Right lobe of liver (tissue), 6 donors: ENCODE results near the gene CDH6. TPM values are rescaled to one million over a fixed set of nuclear protein-coding genes. Genes with fewer than 3 reads are reported as not detected.

Experiments used
- ATAC-seq, 4 donors: fragments of 200-7000 bp; cut with Tn5 transposase; one replicate each; pipeline ENCODE4 v1.9.1; 2020; ENCODE audit warnings: mild to moderate bottlenecking in 4 of 4, moderate library complexity in 4 of 4
- DNase-seq, 3 donors: peaks; one replicate each; pipeline ENCODE4 v3.0.0-alpha.2; 2020
- H3K27ac ChIP-seq, 3 donors: fragments of 200-600 bp; one replicate each; pipeline ENCODE4 v1.8.0; 2022
- H3K27me3 ChIP-seq, 2 donors: fragments of 200-600 bp; one replicate each; pipeline ENCODE4 v1.8.0; 2022
- H3K36me3 ChIP-seq, 4 donors: fragments of 200-600 bp; sonication (generic) in 1 of 4; one replicate each; pipeline versions ENCODE4 v1.5.1 to v1.8.0; 2017 to 2022; ENCODE audit warnings: control low read depth in 1 of 4
- H3K4me1 ChIP-seq, 4 donors: fragments of 200-600 bp; sonication (generic) in 1 of 4; one replicate each; pipeline versions ENCODE4 v1.5.1 to v1.8.0; 2017 to 2022; ENCODE audit warnings: control low read depth in 1 of 4
- H3K4me3 ChIP-seq, 3 donors: fragments of 200-600 bp; one replicate each; pipeline ENCODE4 v1.8.0; 2022
- H3K9me3 ChIP-seq, 4 donors: fragments of 200-600 bp; sonication (generic) in 1 of 4; one replicate each; pipeline versions ENCODE4 v1.5.1 to v1.8.0; 2017 to 2022; ENCODE audit warnings: control low read depth in 1 of 4
- CTCF ChIP-seq, 4 donors: fragments of 200-600 bp in 3 of 4; fragments of 450-650 bp in 1 of 4; IDR thresholded peaks; one replicate each; pipeline versions ENCODE4 v1.5.1 to v1.8.0; 2016 to 2022; ENCODE audit warnings: antibody characterized with exemption in 4 of 4, mild to moderate bottlenecking in 2 of 4
- POLR2A ChIP-seq: fragments of 450-650 bp; IDR thresholded peaks from one replicate; pipeline ENCODE4 v1.6.1; 2017; ENCODE audit warnings: antibody characterized with exemption, mild to moderate bottlenecking
- WGBS: methylation state at CpG from one replicate; pipeline ENCODE4 v1.1.6; 2018; ENCODE audit warnings: low coverage, low lambda C conversion rate; ENCODE audit not compliant: insufficient coverage; ENCODE audit errors: missing lambda C conversion rate; 5-methylcytosine and 5-hydroxymethylcytosine counted together
- intact Hi-C, 2 donors: fragments of 100-400 bp; cut with DNase I; formaldehyde crosslinking; loops; one replicate each; pipeline versions ENCODE4 v1.11.2 to v1.14.1; 2022
- total RNA-seq, 6 experiments: library from RNA; depleted of rRNA in 2 of 6; stranded (reverse); fragments of >200 nt in 2 of 6; fragmentation: NEBNext Ultra II Directional in 3 of 6; extraction: Animal tissue kit (Norgen Biotek cat#: 25700) in 3 of 6; gene quantifications; one replicate each; pipeline versions ENCODE4 v1.1.0 to v1.2.4, GENCODE V29; 2016 to 2023
- donor health status: DM: no; HTN: yes; CAD: no.
- donor health status: DM: no; HTN: no; CAD: no.
- donor health status: DM: no; HTN: no; CAD: no.
- donor health status: DM: no; HTN: yes; CAD: no.
- donor health status: DM: no; HTN: yes; CAD: no.

The CDH6 gene
- total RNA-seq, 6 experiments from 2014 or later, result 0.49 to 1.8 (median 0.74) TPM

- intact Hi-C loops, result no loop called here
- no peak for TF ChIP-seq POLR2A
- no peak for TF ChIP-seq CTCF (IDR thresholded peaks at IDR 0.05)
- WGBS, result 45% methylated on average over 5 of the region's 5 CpGs
Measured at GRCh38 chr5:31237174-31237573, 43.7 kb downstream of the CDH6 start.

GRCh38 chr5:31238497-31238896 is 45.0 kb downstream of the CDH6 start:
- Histone ChIP-seq H3K27ac (no peak overlapping the region), H3K36me3 (no peaks in the 10 kb centered on the region), H3K4me3 (no peak overlapping the region), H3K4me1 (no peaks in the 10 kb centered on the region), H3K27me3 (no peaks in the 10 kb centered on the region), H3K9me3 (no peaks in the 10 kb centered on the region)
- WGBS, result 48% methylated on average over 2 of the region's 2 CpGs
- ATAC-seq (no peak), DNase-seq (no peak)
- TF ChIP-seq POLR2A (no peak), CTCF (IDR thresholded peaks at IDR 0.05) (no peak)
- intact Hi-C loops, result no loop called here

More at GRCh38 chr5:31237174-31237573, 43.7 kb downstream of the CDH6 start:
- no peaks in the 10 kb centered on the region for H3K36me3 ChIP-seq
- H3K4me1 ChIP-seq, result no peaks in the 10 kb centered on the region
- ATAC-seq, result no peak
- no peaks in the 10 kb centered on the region for H3K9me3 ChIP-seq
- no peak overlapping the region for H3K27ac ChIP-seq
- no peaks in the 10 kb centered on the region for H3K27me3 ChIP-seq
- H3K4me3 ChIP-seq, result no peak overlapping the region
- no peak for DNase-seq

- Histone ChIP-seq H3K4me1 (no peaks in the 10 kb centered on the region), H3K27ac (no peak overlapping the region), H3K4me3 (no peak overlapping the region), H3K36me3 (no peaks in the 10 kb centered on the region), H3K27me3 (no peaks in the 10 kb centered on the region), H3K9me3 (no peaks in the 10 kb centered on the region)
- DNase-seq, result no peak
- ATAC-seq, result no peak
- intact Hi-C loops, result no loop called here
- TF ChIP-seq CTCF (IDR thresholded peaks at IDR 0.05) (no peak), POLR2A (no peak)
- WGBS, result no CpG with 5 or more reads among the region's 1 CpG
Measured at GRCh38 chr5:31244921-31245320, 51.4 kb downstream of the CDH6 start.

GRCh38 chr5:31247381-31247780 is 53.9 kb downstream of the CDH6 start:
- Histone ChIP-seq H3K4me1 (no peaks in the 10 kb centered on the region), H3K4me3 (no peak overlapping the region), H3K27me3 (no peaks in the 10 kb centered on the region), H3K9me3 (no peaks in the 10 kb centered on the region), H3K27ac (no peak overlapping the region), H3K36me3 (no peaks in the 10 kb centered on the region)
- TF ChIP-seq POLR2A, result no peak
- TF ChIP-seq CTCF (IDR thresholded peaks at IDR 0.05), result no peak
- intact Hi-C loops, result no loop called here
- DNase-seq (no peak), ATAC-seq (no peak)

GRCh38 chr5:31250201-31250600 is 56.7 kb downstream of the CDH6 start:
- no peaks in the 10 kb centered on the region for H3K9me3 ChIP-seq
- TF ChIP-seq POLR2A, result no peak
- TF ChIP-seq CTCF (IDR thresholded peaks at IDR 0.05), result no peak
- no peak for ATAC-seq

More at GRCh38 chr5:31250201-31250600, 56.7 kb downstream of the CDH6 start:
- H3K36me3 ChIP-seq, result no peaks in the 10 kb centered on the region
- no peaks in the 10 kb centered on the region for H3K4me1 ChIP-seq
- H3K4me3 ChIP-seq, result no peak overlapping the region
- H3K27ac ChIP-seq, result no peak overlapping the region
- intact Hi-C loops, result no loop called here
- no peaks in the 10 kb centered on the region for H3K27me3 ChIP-seq
- no peak for DNase-seq
- 20% methylated on average over 1 of the region's 3 CpGs for WGBS
